Large intestine (tissue), 3 donors: ENCODE measurements around the gene EPC1. TPM values are rescaled to one million over a fixed set of nuclear protein-coding genes. Genes with fewer than 3 reads are reported as not detected.
"Not testable (repeated sequence)": the region's sequence is repeated elsewhere in the genome, so short reads cannot be mapped to it uniquely, and the experiment has no call there.

Source experiments
- DNase-seq, 2 donors: peaks; one replicate each; pipeline versions ENCODE4 v3.0.0 to v3.0.0-alpha.2; 2013
- H3K27ac ChIP-seq: one replicate; pipeline ENCODE4 v1.5.1; 2013; ENCODE audit warnings: low read length
- H3K27me3 ChIP-seq: 2 replicates; pipeline ENCODE4 v1.6.1; 2013; ENCODE audit warnings: low read length; ENCODE audit not compliant: control insufficient read depth, insufficient read depth
- H3K36me3 ChIP-seq: 2 replicates; pipeline ENCODE4 v1.6.1; 2013; ENCODE audit warnings: low read length; ENCODE audit not compliant: control insufficient read depth, insufficient read depth
- H3K4me1 ChIP-seq: one replicate; pipeline ENCODE4 v1.6.1; 2013; ENCODE audit warnings: low read length; ENCODE audit not compliant: control insufficient read depth, insufficient read depth
- H3K4me3 ChIP-seq: one replicate; pipeline ENCODE4 v1.5.1; 2013; ENCODE audit warnings: low read length
- H3K9me3 ChIP-seq: one replicate; pipeline ENCODE4 v1.6.1; 2013; ENCODE audit warnings: mild to moderate bottlenecking, low read depth, low read length, moderate library complexity; ENCODE audit not compliant: control insufficient read depth
- WGBS: methylation state at CpG from one replicate; pipeline ENCODE4 v1.1.5; 2013; ENCODE audit warnings: low lambda C conversion rate; ENCODE audit not compliant: insufficient coverage; 5-methylcytosine and 5-hydroxymethylcytosine counted together
- polyA plus RNA-seq: library from polyadenylated mRNA; unstranded; fragments of 120-200 nt; gene quantifications from one replicate; pipeline ENCODE4 v1.2.1, GENCODE V29; 2013

Gene EPC1
- polyA plus RNA-seq, 1 donor = 41.3 TPM

DNA sequence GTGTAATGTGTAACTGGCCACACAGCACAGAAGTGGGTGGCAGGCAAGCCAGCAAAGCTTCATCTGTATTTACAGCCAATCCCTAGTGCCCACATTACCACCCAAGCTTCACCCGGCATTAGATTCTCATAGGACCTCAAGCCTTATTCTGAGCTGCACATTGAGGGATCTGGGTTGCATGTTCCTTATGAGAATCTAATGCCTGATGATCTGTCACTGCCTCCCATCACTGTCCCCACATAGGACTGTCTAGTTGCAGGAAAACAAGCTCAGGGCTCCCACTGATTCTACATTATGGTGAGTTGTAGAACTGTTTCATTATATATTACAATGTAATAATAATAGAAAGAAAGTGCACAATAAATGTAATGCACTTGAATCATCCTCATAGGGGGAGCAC, 7.7 kb upstream of the EPC1 start:
- not testable (repeated sequence) for H3K9me3 ChIP-seq, H3K36me3 ChIP-seq, H3K4me1 ChIP-seq, H3K27me3 ChIP-seq, H3K27ac ChIP-seq, DNase-seq, H3K4me3 ChIP-seq
- WGBS = no CpG with 5 or more reads among the region's 1 CpG

DNA sequence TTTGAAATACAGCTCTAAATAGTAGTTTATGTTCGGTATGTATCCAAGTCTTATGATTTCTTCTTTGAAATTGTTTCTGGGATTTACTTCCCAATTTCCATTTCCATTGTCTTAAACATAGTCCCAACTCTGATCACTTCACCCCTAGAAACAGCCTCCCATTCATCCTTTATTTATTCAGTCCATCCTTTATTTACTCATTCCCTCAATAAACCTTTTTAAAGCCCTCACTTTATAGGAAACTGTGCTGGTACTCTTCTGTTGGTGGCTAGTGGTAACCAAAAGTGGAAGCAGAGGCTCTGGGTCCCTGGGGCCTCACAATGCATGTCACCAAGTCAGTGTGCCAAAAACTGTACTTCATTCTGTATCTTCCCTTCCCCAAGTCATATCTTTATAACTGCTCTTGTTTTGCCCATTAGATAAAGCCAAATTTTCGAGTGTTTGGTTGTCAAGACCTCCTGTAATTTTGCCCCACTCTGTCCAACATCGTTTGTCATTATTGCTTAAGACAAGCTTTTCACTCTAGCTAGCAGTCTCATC, 3.9 kb upstream of the EPC1 start:
- H3K27me3 ChIP-seq = no peaks in the 10 kb centered on the region
- no peaks in the 10 kb centered on the region for H3K4me1 ChIP-seq
- no peaks in the 10 kb centered on the region for H3K36me3 ChIP-seq
- DNase-seq = no peak
- WGBS = 83% methylated on average over 1 of the region's 3 CpGs
- H3K4me3 ChIP-seq = no peak overlapping the region
- H3K27ac ChIP-seq = no peak overlapping the region
- peaks cover 5% of the 10 kb centered on the region for H3K9me3 ChIP-seq

GRCh38 chr10:32349968-32350738, 3.2 kb upstream of the EPC1 start:
- Histone ChIP-seq H3K4me3 (no peak overlapping the region), H3K4me1 (no peaks in the 10 kb centered on the region), H3K9me3 (peaks cover 5% of the 10 kb centered on the region), H3K27ac (no peak overlapping the region), H3K36me3 (no peaks in the 10 kb centered on the region), H3K27me3 (no peaks in the 10 kb centered on the region)
- WGBS = no CpG with 5 or more reads among the region's 7 CpGs
- no peak for DNase-seq

- Histone ChIP-seq H3K9me3 (peaks cover 5% of the 10 kb centered on the region), H3K4me1 (no peaks in the 10 kb centered on the region), H3K27ac (no peak overlapping the region), H3K27me3 (no peaks in the 10 kb centered on the region), H3K4me3 (no peak overlapping the region), H3K36me3 (peaks cover 2% of the 10 kb centered on the region)
- 90% methylated on average over 1 of the region's 2 CpGs for WGBS
- DNase-seq = no peak
Measured at GRCh38 chr10:32349199-32349585, 2.2 kb upstream of the EPC1 start.

DNA sequence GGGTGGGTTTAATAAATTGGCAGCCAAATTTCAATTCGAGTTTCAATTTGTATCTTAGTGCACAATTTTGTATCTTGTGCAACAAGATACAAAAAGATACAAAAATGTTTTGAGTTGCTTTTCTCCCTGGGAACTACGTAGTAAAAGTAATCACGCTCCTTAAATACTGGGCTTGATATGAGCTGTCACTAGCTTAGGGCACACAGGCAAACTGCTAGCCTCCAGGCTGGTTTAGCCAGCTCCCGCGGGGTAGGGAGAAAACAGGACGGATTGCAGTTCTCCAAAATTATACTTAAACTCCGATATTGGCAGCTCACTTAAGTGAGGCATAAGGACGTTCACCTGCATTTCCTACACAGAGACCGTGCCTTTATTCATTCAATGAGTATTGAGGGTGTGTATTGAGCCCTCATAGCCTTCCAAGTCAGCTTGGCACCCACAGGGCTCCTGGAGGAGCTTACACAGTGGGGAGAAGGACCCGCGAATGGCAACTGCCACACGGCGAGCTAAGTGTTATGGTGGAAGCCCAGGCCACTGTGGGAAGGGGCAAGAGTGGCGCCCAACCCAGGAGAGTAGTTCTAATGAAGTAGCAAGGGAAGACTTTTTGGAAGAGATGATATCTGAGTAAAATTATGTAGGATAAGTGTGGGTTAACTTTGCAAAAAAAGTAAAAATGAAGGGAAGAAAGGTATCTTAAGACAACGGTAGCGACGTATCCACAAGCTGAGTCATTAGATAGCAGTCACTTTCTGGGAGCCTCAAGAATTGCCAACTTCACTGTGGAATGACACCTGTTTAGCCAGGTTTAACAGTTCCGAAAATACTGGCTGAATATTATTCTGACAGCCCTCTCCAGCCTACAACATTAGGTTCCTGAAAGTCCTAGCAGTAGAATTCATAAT, 1.6 kb upstream of the EPC1 start:
- no peak overlapping the region for H3K4me3 ChIP-seq
- 96% methylated on average over 4 of the region's 18 CpGs for WGBS
- DNase-seq = no peak
- H3K27me3 ChIP-seq = no peaks in the 10 kb centered on the region
- H3K36me3 ChIP-seq = peaks cover 7% of the 10 kb centered on the region
- no peak overlapping the region for H3K27ac ChIP-seq
- H3K9me3 ChIP-seq = peaks cover 5% of the 10 kb centered on the region
- no peaks in the 10 kb centered on the region for H3K4me1 ChIP-seq

GRCh38 chr10:32347363-32348022, 535 bp upstream of the EPC1 start:
- no peaks in the 10 kb centered on the region for H3K27me3 ChIP-seq
- peak overlapping the region; percentile 100 for H3K4me3 ChIP-seq
- peaks cover 7% of the 10 kb centered on the region for H3K36me3 ChIP-seq
- DNase-seq = no peak
- WGBS = 19% methylated on average over 3 of the region's 49 CpGs
- H3K27ac ChIP-seq = peak overlapping the region; percentile 66
- no peaks in the 10 kb centered on the region for H3K4me1 ChIP-seq
- H3K9me3 ChIP-seq = peaks cover 5% of the 10 kb centered on the region

DNA sequence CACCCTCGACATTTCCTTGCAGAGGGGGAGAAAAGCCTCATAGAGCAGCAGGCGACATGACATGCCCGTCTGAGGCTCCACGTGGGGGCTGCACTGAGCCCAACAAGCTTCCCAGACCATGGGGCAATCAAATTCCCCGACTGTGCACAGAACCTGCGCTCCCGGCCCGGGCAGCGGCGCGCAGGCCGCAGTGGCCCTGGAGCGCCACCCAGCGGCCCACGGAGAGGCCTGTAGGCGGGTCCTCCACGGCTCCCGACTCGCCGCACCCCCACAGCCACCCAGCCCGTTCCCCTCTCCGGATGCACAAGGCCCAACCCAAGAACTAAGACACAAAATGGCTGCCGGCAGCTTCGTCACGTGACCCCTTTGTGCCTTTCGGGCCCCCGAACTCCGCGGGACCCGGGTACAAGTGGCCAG, 816 bp downstream of the EPC1 start:
- Histone ChIP-seq H3K27ac (peak overlapping the region; percentile 100), H3K4me3 (peak overlapping the region; percentile 100), H3K4me1 (no peaks in the 10 kb centered on the region), H3K9me3 (peaks cover 5% of the 10 kb centered on the region), H3K27me3 (no peaks in the 10 kb centered on the region), H3K36me3 (peaks cover 7% of the 10 kb centered on the region)
- peak; percentile 96 to 97 for DNase-seq
- no CpG with 5 or more reads among the region's 30 CpGs for WGBS

- peaks cover 11% of the 10 kb centered on the region for H3K36me3 ChIP-seq
- H3K4me3 ChIP-seq = no peak overlapping the region
- no peaks in the 10 kb centered on the region for H3K27me3 ChIP-seq
- H3K4me1 ChIP-seq = no peaks in the 10 kb centered on the region
- DNase-seq = no peak
- no peak overlapping the region for H3K27ac ChIP-seq
- peaks cover 3% of the 10 kb centered on the region for H3K9me3 ChIP-seq
- WGBS = no CpG with 5 or more reads among the region's 1 CpG
Measured at GRCh38 chr10:32341596-32341995, 5.4 kb downstream of the EPC1 start.

DNA sequence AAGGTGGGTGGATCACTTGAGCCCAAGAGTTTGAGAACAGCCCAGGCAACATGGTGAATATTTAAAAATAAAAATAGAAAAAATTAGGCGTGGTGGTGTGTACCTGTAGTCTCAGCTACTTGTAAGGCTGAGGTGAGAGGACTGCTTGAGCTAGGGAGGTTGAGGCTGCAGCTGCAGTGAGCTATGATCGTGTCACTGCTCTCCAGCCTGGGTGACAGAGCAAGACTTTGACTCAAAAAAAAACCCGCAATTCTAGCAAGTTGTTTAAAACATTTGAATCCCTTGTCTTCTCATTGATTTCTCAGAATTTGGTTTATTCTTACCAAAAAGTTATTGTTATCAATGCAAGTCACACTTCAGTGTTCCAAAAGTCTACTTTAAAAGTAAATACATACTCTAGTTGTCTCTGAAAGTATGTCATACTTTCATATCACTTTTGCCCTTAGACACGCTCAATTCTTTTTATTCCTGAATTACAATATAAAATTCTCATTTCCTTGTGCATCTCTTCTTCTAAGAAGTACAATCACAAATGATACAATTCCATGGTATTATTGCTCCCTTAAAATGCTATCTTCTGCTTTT, 6.3 kb downstream of the EPC1 start:
- 50% methylated on average over 2 of the region's 4 CpGs for WGBS
- H3K36me3 ChIP-seq = peaks cover 11% of the 10 kb centered on the region
- H3K27ac ChIP-seq = no peak overlapping the region
- H3K27me3 ChIP-seq = no peaks in the 10 kb centered on the region
- H3K9me3 ChIP-seq = no peaks in the 10 kb centered on the region
- no peak for DNase-seq
- no peaks in the 10 kb centered on the region for H3K4me1 ChIP-seq
- no peak overlapping the region for H3K4me3 ChIP-seq

- Histone ChIP-seq H3K9me3 (no peaks in the 10 kb centered on the region), H3K27ac (no peak overlapping the region), H3K4me1 (peaks cover 8% of the 10 kb centered on the region), H3K27me3 (no peaks in the 10 kb centered on the region), H3K36me3 (peaks cover 4% of the 10 kb centered on the region), H3K4me3 (no peak overlapping the region)
- WGBS = 100% methylated on average over 1 of the region's 3 CpGs
- no peak for DNase-seq
Measured at GRCh38 chr10:32338262-32338661, 8.7 kb downstream of the EPC1 start.
